CD4-positive, alpha-beta T cell treated with Interleukin-15 for 1 hour (primary cell): ENCODE data around the gene ANKRD20A1.
"Not testable (repeated sequence)": the region's sequence is repeated elsewhere in the genome, so short reads cannot be mapped to it uniquely, and the experiment has no call there.

Experiments
- DNase-seq: peaks from one replicate; pipeline ENCODE4 v3.0.0-alpha.2; 2020

ANKRD20A1 gene

GRCh38 chr9:67858871-67859270 is at the start of gene ANKRD20A1:
ANKRD20A1 (plus strand) TSS chr9:67858931; CDS start chr9:67859427, 496 bp downstream.
- DNase-seq = not testable (repeated sequence)

GRCh38 chr9:67832088-67832487 is 26.6 kb upstream of the ANKRD20A1 start:
- DNase-seq = not testable (repeated sequence)
